Hypothalamus (tissue), 51 donors: ENCODE data around the gene MAPKBP1.

Source experiments
- DNase-seq, 51 donors: peaks; one replicate each; lab custom pipeline; 2025; lab: John Stamatoyannopoulos, UW

MAPKBP1 gene

DNA sequence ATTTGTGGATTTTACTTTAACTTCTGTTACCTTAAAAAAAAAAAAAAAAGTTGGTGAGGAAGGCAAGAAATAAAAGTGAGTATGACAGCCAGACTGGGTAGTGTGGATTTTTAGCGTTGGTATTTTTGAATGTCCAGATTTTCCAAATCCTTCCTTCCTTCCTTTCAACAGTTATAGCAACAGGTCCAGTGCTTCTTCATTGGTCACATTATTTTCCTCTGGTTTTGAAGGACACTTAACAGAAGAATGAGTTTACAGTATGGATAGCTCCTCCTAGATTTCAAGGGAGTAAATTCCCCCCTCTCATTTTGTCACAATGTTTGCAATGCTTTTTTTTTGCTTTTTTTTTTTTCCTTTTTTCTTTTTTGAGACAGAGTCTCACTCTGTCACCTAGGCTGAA is 6.4 kb downstream of the MAPKBP1 start:
- no peak for DNase-seq

DNA sequence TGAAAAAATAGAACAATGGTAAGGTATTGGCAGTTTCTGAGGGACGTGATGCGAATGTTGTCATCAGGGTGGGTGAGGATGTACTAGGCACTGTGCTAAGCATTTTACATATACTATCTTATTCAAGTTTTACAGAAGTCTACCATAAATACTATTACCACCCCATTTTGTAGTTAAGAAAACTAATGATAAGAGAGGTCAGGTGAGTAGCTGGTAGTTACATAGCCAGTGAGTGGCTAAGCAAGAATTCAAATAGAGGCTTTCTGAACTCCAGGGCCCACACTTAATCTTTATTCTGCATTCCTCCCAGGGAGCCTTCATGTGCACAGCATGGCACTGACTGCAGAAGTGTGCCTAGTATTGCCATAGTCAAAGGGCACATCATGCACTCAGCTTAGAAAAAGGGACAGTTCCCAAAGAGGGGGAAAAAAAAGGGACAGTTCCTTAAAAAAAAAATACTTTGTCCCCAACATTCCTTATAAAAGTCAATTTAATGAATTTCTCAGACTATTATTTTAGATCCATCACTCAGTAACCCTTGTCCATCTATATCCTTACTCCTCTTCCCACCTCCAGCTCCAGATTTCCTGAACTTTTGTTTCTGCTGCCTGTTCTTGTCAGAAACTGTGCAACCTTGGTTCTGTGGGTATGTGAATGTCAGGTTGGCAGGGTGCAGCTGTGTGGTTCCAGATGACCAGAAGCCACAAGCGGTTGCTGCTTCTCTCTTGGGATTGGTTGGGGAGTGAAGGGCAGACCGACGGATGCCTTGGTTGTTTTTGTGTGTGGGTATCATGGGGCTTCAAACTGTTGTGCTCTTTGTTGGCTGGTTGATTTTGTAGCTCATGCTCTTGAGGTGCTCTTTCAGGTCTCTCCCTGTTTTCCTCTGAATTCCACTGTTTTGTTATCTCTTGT is 8.3 kb downstream of the MAPKBP1 start:
- DNase-seq, result no peak

DNA sequence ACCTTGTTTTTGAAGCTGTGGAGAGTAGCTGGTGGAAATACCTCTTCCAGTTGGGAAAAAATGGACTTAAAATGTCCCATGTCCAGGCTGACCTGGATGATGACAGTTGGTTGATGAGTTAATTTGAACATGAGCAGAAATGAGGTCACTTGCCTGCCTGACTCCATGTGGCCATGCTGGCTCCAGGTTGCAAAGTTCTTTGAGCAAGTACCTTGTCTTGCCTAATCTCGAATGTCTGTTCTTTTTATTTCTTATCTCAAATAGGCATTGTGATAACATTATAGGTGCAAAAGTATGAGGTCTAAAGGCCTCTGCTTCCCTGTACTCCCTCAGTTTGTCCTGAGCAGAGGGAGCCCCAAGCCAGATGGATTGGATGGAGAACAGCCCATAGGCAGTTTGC is 9.0 kb downstream of the MAPKBP1 start:
- DNase-seq, result no peak

DNA sequence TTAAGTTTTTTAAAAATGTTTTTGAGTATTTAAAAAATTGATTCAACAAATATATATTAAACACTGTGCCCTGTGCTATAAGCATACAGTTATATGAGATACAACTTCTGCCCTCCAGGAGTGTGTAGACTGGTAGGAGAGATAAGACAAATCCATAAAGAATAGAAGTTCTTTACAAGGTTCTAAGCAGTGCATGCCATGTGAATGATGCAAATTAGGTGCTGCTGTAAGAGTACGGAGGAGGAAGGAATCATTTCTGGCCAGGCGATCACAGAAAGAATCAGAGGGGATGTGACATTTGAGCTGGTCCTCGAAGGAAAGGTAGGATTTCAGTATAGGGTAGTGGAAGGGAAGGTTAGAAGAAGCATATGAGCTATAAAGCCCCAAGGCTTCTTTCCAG is 14.0 kb downstream of the MAPKBP1 start:
- no peak for DNase-seq

DNA sequence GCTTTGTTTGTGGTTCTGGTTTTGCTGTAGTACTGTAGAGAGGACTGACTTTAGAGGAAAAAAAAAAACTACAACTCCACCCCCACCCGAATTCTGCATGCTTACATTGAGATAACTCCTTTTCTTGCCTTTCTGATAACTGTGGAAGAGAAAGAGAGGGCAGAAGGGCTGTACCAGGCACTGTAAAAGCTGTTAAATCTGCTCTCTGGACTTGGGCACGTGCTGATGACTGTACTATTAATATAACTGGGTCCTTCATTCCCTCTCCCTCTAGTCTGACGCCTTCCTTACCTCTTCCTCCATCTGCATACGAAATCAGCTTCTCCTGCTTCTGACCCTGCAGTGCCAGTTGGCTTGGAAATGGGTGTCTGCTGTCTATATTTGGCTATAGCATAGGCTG is 15.0 kb downstream of the MAPKBP1 start:
- DNase-seq, result peak in 1 of 51 donors; percentile 14

DNA sequence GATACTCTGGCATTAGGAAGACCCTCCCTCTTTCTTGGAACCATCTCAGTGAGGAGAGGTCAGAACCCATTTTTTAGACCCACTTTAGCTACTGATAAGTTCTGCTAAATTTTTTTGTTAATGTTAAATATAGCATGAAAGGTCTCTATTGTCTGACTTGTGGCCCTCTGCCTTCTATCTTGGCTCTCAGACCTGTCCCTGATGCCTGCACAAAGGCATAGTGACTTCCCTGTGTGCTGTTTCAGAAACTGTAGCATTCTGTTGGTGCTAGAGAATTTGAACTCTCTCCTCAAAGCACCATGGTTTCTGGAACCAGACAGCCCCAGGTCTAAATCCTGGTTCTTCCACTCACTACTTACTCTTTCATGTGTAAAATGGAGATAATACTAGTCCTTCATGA is 15.4 kb downstream of the MAPKBP1 start:
- no peak for DNase-seq

DNA sequence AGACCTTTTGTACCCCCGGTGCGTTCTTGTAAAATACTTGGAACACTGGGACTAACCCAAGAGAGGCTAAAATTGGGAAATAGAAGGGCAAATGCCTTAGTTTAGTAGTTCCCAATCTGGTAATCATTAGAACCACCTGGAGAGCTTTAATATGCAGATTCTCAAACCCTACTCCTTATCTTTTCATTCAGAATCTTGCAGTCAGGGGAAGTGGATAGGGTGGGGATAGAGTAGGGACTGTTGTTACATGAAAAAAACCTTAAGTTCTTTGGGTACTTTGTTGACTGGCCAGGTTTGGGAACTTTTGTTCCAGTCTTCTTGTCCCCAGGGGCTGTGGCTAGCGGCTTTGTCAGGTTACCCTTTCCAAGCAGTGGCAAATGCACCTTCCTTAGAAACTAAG is 15.9 kb downstream of the MAPKBP1 start:
- no peak for DNase-seq

DNA sequence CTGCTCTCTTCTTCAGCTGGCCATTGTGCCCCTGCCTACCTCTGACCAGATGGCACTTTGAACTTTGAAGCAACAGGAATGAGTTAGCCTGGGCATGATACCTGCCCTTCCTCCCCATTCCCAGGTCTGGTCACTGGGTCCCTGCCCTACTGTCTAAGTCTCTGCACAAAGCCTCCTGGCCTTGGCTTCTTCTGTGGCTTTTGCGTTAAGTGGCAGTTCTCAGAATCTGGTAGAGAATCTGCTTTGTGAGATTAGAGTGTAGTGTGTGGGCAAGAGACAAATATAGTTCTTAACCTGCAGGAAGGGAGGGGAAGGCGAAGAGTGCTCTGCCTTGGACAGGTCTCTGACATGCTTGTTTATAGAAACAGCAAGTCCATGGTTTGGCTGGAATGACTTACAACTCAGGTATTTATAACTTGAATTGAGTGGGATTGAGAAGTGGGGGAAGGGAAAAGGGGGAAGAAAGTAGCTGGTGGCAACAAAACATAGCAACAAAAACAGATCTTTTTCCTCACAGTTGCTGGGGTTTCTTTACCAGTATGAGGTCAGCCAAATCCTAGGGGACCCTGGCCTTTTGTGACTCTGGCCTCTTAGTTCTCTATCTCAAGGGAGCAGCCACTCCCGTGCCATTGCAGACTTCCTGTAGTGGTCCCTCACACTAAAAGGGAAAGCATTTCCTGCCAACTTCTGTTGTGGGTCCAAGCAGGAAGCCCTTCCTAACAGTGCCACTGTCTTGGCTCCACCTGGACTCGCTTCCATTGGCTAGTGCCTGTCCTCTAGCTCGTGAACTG is 16.7 kb downstream of the MAPKBP1 start:
- DNase-seq, result no peak

DNA sequence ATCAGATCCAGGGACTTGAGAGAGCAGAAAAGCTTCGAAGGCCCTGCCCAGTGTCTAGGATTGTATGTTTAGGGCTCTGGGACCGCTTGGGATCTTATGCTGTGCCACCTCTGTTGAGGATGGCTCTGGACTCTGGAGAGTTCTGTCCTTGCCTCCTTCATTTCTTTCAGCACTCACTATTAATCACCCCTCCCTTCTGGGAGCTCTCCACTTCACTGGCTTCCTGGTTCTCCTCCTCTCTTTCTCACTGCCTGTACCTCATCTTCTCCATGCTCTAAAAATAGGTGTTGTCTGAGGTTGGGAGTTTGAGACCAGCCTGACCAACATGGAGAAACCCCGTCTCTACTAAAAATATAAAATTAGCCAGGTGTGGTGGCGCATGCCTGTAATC is 17.3 kb downstream of the MAPKBP1 start:
- no peak for DNase-seq

DNA sequence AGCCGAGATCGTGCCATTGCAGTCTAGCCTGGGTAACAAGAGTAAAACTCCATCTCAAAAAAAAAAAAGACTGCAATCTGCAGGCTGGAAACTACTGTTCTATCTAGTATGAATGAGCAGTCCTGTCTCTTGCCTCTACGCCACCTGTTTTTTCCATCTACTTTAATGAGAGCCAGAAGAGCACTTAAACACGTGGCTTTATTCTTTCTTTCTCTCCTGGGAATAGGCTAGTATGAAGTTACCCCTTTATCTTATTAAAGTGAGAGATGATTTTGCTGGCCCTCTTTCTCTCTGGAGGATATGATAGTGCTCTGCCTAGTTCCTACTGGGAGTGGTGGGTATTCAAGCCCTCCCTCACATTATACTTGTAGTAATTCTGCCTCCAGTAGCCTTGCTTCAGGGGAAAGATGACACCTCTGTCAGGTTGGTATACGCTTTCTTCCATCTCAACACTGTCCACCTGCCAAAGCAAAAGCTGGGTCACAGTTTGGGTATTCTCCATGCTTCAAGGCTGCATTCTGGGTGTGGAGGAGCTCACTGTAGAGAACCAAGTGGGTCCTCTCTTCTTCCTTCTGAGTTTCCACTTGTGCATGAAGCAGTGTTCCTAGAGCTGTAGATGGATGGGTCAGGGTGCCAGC is 17.8 kb downstream of the MAPKBP1 start:
- no peak for DNase-seq

DNA sequence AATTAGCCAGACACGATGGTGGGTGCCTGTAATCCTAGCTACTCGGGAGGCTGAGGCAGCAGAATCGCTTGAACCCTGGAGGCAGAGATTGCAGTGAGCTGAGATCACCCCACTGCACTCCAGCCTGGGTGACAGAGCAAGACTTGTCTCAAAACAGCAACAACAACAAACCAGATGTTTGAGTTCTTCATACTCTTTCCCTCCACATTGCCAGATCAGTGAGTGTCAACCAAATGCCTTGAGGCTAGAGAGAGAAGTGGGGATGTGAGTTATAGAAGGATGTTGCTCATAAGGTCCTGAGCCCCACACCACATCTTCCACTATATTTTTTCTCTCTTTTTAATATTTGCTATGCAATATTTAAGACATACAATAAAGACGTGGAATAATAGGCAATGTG is 19.8 kb downstream of the MAPKBP1 start:
- DNase-seq, result no peak

DNA sequence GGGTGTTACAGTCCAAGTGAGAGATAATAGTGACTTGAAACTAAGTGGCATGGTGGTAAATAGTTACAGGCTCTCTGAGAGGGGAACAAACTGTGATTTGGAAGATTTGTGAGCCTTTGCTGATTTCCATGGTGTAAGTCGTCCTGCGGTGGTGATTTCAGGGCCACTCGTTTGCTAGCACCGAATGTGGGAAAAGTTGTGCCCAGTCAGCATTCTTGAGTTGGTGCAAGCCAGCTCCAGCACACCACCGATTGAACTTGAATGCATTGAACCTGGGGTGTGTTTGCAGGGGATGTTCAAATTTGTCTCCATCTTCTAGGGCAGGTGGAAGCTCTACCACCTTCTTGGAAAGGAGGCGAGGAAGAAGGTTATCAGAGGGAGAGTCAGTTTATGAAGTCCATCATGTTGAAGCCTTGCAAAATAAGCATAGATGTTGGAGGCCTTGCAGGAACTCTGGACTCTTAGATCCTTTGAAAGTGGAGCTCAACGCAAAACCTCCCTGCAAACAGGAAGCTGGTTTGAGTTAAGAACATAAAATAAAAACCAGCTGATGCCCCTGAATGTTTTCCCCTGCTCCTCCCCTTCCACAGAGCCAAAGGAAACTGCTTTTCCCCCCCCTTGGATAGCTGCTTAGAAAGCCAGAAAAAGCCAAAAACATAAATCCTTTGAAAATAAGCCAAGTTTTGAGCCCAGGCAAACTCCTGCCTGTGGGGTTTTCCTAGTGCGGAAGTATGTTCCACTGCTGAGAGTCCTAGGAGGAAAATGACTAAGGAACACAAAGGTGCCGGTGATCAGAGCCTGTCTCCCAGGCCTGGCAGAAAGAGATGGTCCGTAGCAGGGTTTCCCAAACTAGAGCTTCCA is 21.9 kb downstream of the MAPKBP1 start:
- DNase-seq, result peak in 1 of 51 donors; percentile 29

DNA sequence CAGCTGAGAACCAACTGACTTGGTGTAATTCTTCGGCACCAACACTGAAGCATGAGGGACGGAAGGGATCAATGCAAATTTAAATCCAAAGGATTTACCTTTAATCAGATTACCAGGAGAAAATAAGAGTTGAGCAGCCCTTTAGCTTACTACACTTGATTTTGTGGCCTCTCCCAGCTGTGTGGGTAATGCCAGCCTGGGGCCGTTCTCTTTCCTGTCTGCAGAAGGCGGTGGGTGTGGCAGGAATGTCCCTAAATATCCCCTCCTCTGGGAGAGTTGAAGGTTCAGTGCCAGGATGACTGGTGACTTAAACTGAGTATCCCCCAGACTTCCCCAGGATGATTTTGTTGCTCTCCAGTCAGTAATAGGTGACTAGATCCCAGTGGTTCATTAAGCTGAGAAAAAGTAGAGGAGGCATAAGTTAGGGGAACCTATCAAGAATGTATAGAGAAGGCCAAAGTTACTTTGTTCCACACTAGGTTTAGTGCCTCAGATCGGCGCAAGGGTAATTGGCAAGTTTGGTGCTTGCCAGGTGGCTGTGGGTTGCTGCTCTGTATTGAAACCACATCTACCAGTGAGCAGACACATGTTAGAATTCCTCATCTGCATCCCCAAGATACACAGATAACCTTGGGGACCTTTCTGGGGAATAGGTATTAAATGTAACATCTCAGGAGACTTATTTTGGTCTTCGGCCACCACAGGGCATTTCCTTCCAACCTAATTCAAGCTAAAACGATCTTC is 23.1 kb downstream of the MAPKBP1 start:
- DNase-seq, result no peak

DNA sequence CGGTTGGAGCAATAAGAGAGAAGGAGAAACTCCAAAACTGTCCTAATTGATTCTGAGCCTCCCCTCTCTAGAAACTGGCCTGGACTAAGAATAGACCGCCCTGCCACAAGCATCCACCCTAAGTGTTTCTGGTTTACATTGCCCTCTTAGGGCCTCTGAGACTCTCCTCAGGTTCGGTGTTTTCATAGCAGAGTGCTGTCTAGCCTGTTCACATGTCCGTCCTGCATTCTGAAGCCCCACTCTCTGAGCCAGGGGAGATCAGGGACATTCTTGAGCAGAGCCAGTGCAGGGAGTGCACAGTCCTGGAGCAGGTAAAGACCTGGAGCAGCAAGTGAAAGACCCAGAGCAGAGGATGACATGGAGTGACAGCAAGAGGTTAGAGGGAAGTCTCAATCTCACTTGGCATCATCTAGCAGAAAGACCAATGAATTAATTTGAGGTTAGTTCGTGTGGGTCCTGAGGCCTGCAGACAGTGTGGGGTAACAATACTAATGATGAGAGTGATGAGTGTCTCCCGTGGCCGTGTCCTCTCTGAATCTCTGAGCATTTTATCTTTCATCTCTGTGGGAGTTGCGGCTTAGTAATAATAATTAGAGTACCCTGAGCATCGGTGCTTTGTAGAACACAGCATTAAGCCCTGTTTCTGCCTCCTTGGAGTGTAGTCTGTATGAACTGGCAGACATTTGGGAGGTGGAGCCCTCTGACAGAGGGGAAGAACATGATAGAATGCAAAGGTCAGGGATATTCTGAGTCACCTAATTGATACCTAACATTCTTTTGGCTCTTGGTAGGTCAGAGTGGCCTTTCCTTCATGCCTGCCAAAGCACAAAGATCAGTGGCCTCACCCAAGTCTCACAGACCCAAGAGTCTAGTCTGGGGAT is 24.6 kb downstream of the MAPKBP1 start:
- no peak for DNase-seq

DNA sequence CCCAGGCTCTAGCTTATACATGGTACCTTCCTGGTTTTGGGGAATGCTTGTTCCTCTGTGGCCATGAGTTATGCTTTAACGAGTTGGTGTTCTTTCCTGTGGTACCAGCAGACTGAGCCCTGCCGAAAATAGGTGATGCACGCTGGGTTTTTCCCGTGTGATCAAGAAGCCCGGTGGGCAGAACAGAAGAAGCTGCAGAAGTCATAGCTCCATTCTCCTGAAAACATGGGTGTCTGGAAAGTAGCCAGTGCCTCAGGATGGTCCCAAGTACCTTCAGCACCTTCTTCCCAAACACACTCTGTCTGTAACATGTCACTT is 25.2 kb downstream of the MAPKBP1 start:
- DNase-seq, result no peak

DNA sequence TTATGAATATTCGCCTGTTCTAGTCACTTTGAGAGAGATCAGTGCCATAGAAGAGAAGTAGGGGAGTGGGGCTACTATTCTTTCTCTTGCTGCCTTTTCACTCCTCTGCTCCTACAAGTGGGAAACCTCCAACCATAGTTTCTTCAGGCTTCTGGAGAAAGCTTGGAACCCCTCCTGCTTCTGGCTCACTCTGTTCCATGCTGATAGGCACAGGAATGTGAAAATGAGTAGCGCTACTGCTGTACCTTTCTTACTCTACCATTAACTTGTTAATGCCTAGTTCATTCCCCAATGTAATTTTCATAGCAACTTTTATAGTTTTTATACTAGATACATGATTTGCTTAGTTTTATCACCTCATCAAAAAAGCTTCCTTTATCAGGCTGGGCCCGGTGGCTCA is 26.9 kb downstream of the MAPKBP1 start:
- DNase-seq, result no peak

DNA sequence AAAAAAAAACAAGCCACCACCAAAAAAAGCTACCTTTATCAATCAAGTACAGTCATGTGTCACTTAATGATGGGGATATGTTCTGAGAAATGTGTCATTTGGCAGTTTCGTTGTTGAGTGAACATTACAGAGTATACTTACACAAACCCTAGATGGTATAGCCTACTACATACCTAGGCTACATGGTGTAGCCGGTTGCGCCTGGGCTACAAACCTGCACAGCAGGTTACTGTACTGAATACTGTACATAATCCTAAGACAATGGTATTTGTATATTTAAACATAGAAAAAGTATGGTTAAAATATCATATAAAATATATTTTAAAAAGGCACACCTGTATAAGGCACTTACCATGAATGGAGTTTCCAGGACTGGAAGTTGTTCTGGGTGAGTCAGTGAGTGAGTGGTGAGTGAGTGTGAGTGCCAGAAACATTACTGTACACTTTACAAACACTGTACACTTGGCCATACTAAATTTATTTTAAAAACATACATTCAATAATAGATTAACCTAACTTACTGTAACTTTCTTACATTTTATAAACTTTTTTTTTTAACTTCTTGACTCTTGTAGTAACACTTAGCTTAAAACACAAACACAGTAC is 27.7 kb downstream of the MAPKBP1 start:
- DNase-seq, result no peak

DNA sequence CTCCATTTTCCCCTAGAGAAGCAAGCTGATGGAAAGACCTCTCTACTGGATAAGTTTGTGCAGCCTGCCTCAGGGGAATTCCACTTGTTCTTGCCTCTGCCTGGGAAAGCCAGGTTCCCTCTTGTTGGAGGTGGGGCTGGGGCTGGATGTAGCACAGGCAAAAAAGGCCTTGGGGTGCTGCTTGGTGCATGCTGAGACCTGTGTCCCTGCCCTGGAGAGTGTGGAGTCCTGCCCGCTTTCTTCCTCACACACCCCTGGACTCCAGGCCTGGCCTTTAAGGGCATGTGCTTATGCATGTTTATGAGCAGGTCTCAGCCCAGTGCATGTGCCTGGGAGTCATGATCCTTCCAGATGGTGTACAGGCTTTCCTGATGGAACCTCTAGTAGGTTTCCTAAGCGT is 30.1 kb downstream of the MAPKBP1 start:
- no peak for DNase-seq
